ENCODE data around the gene NRG2. TPM values are rescaled to one million over a fixed set of nuclear protein-coding genes. Genes with fewer than 3 reads are reported as not detected.

The NRG2 gene
- total RNA-seq, 1 experiment from 2014 or later: 1.8 TPM

GRCh38 chr5:139896718-139897117 lies 146.4 kb downstream of the NRG2 start:
- Histone ChIP-seq H3K9me3 (ENCODE audit: low read length) (no peaks in the 10 kb centered on the region), H3K9ac (ENCODE audit: low read length) (no peak overlapping the region), H4K20me1 (ENCODE audit: low read length) (no peaks in the 10 kb centered on the region), H3K36me3 (ENCODE audit: low read depth, low read length) (no peaks in the 10 kb centered on the region), H3K79me2 (ENCODE audit: low read length) (no peaks in the 10 kb centered on the region), H3K4me2 (ENCODE audit: low read length) (no peak overlapping the region), H3K27me3 (ENCODE audit: low read length) (no peaks in the 10 kb centered on the region), H3K27ac (ENCODE audit: low read length) (no peak overlapping the region), H3K4me3 (ENCODE audit: low read length) (no peak overlapping the region), H3K9me2 (replicated peaks; ENCODE audit: low read length) (no peaks in the 10 kb centered on the region), H3K4me1 (ENCODE audit: insufficient read depth, low read length) (no peaks in the 10 kb centered on the region), H2AFZ (ENCODE audit: low read length) (no peak overlapping the region), H3F3A (ENCODE audit: low read length, unreplicated experiment) (no peaks in the 10 kb centered on the region)
- intact Hi-C loops (cut with micrococcal nuclease): no loop called here
- no TSS peak for BruUV-seq (replicated peaks)
- ChIA-PET POLR2A (ENCODE audit: unreplicated experiment) (no interaction called here), CTCF (no interaction called here)
- DNase-seq (no peak), ATAC-seq (no peak)
- no peak for TF ChIP-seq EZH2phosphoT487 (IDR thresholded peaks at IDR 0.05; ENCODE audit: borderline replicate concordance, low read length)
- TF ChIP-seq, protein P1, sequence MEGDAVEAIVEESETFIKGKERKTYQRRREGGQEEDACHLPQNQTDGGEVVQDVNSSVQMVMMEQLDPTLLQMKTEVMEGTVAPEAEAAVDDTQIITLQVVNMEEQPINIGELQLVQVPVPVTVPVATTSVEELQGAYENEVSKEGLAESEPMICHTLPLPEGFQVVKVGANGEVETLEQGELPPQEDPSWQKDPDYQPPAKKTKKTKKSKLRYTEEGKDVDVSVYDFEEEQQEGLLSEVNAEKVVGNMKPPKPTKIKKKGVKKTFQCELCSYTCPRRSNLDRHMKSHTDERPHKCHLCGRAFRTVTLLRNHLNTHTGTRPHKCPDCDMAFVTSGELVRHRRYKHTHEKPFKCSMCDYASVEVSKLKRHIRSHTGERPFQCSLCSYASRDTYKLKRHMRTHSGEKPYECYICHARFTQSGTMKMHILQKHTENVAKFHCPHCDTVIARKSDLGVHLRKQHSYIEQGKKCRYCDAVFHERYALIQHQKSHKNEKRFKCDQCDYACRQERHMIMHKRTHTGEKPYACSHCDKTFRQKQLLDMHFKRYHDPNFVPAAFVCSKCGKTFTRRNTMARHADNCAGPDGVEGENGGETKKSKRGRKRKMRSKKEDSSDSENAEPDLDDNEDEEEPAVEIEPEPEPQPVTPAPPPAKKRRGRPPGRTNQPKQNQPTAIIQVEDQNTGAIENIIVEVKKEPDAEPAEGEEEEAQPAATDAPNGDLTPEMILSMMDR (conservative IDR thresholded peaks at IDR 0.05; ENCODE audit: low read depth, low read length): no peak
- TF ChIP-seq EZH2 (IDR thresholded peaks at IDR 0.05; ENCODE audit: low read length, unreplicated experiment): no peak

- Histone ChIP-seq H3K4me3 (ENCODE audit: low read length) (no peak overlapping the region), H3K9me3 (ENCODE audit: low read length) (no peaks in the 10 kb centered on the region), H3K79me2 (ENCODE audit: low read length) (no peaks in the 10 kb centered on the region), H3K4me2 (ENCODE audit: low read length) (no peak overlapping the region), H3K9ac (ENCODE audit: low read length) (no peak overlapping the region), H2AFZ (ENCODE audit: low read length) (no peak overlapping the region), H3K4me1 (ENCODE audit: insufficient read depth, low read length) (no peaks in the 10 kb centered on the region), H3K27me3 (ENCODE audit: low read length) (no peaks in the 10 kb centered on the region), H3K36me3 (ENCODE audit: low read depth, low read length) (no peaks in the 10 kb centered on the region), H3K27ac (ENCODE audit: low read length) (no peak overlapping the region), H4K20me1 (ENCODE audit: low read length) (no peaks in the 10 kb centered on the region), H3F3A (ENCODE audit: low read length, unreplicated experiment) (no peaks in the 10 kb centered on the region), H3K9me2 (replicated peaks; ENCODE audit: low read length) (no peaks in the 10 kb centered on the region)
- CTCF ChIA-PET: no interaction called here
- no peak for DNase-seq
- TF ChIP-seq, protein P1 (conservative IDR thresholded peaks at IDR 0.05; ENCODE audit: low read depth, low read length): no peak
- TF ChIP-seq EZH2phosphoT487 (IDR thresholded peaks at IDR 0.05; ENCODE audit: borderline replicate concordance, low read length) (no peak), EZH2 (IDR thresholded peaks at IDR 0.05; ENCODE audit: low read length, unreplicated experiment) (no peak)
- no peak for ATAC-seq
- POLR2A ChIA-PET (ENCODE audit: unreplicated experiment): no interaction called here
- intact Hi-C loops (cut with micrococcal nuclease): no loop called here
- no TSS peak for BruUV-seq (replicated peaks)
Measured at GRCh38 chr5:139895647-139896046, 147.5 kb downstream of the NRG2 start.

DNA sequence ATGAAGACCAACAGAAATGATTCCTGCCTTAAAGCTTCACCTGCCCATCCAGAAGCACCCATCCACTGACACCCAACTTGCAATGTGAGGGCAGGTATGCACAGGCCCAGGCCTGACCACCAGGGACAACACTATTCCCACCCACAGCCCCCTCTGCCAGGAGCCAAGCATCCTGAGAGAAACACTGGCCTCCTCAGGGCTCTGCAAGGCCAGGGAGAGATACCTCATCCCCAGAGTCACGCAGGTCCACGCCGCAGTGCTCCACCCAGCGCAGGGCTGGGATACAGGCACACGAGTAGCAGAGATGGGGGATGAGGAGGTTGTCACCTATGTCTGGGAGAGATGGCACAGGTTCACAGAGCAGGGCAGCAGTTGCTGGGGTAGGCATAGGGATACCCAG lies 148.1 kb downstream of the NRG2 start:
- ChIA-PET POLR2A (ENCODE audit: unreplicated experiment) (no interaction called here), CTCF (no interaction called here)
- no TSS peak for BruUV-seq (replicated peaks)
- H2AFZ ChIP-seq (ENCODE audit: low read length): no peak overlapping the region
- H3F3A ChIP-seq (ENCODE audit: low read length, unreplicated experiment): no peaks in the 10 kb centered on the region
- no peak overlapping the region for H3K9ac ChIP-seq (ENCODE audit: low read length)
- no peak for DNase-seq
- H3K36me3 ChIP-seq (ENCODE audit: low read depth, low read length): no peaks in the 10 kb centered on the region
- no peaks in the 10 kb centered on the region for H4K20me1 ChIP-seq (ENCODE audit: low read length)
- H3K9me3 ChIP-seq (ENCODE audit: low read length): no peaks in the 10 kb centered on the region
- H3K9me2 ChIP-seq (replicated peaks; ENCODE audit: low read length): no peaks in the 10 kb centered on the region
- intact Hi-C loops (cut with micrococcal nuclease): no loop called here
- no peaks in the 10 kb centered on the region for H3K79me2 ChIP-seq (ENCODE audit: low read length)
- H3K4me2 ChIP-seq (ENCODE audit: low read length): no peak overlapping the region
- no peak overlapping the region for H3K4me3 ChIP-seq (ENCODE audit: low read length)
- no peak for ATAC-seq
- no peaks in the 10 kb centered on the region for H3K27me3 ChIP-seq (ENCODE audit: low read length)
- H3K4me1 ChIP-seq (ENCODE audit: insufficient read depth, low read length): no peaks in the 10 kb centered on the region
- no peak overlapping the region for H3K27ac ChIP-seq (ENCODE audit: low read length)
- TF ChIP-seq, protein P1 (conservative IDR thresholded peaks at IDR 0.05; ENCODE audit: low read depth, low read length): no peak
- TF ChIP-seq EZH2 (IDR thresholded peaks at IDR 0.05; ENCODE audit: low read length, unreplicated experiment) (no peak), EZH2phosphoT487 (IDR thresholded peaks at IDR 0.05; ENCODE audit: borderline replicate concordance, low read length) (no peak)

Data from PC-3 (cell line).